ENCODE data around the gene WDR70. TPM values are rescaled to one million over a fixed set of nuclear protein-coding genes. Genes with fewer than 3 reads are reported as not detected.
"Not testable (repeated sequence)": the region's sequence is repeated elsewhere in the genome, so short reads cannot be mapped to it uniquely, and the experiment has no call there.

The WDR70 gene
- total RNA-seq, 1 experiment from 2014 or later = 28.4 TPM

DNA sequence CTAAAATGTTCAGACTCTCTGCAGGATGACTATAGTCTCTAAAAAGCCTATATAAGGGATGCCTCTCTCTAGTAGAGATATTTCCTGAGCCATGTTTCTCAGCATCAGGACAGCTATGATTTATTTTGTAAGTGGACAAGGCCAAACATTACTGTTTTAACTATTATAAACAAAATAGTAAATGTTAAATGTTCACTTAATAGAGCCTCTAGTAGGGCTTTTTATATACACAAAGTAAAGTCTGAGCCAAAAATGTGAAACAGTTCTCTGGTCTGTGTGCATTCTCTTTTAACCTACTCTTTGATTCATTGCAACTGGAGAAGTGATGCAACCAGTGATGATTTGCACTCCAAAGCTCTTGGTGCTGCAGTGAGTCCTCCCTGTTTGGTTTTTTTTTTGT lies 240.2 kb downstream of the WDR70 start:
- H3K27ac ChIP-seq = no peak overlapping the region
- H3K36me3 ChIP-seq = no peaks in the 10 kb centered on the region
- H3K4me3 ChIP-seq = no peak overlapping the region

DNA sequence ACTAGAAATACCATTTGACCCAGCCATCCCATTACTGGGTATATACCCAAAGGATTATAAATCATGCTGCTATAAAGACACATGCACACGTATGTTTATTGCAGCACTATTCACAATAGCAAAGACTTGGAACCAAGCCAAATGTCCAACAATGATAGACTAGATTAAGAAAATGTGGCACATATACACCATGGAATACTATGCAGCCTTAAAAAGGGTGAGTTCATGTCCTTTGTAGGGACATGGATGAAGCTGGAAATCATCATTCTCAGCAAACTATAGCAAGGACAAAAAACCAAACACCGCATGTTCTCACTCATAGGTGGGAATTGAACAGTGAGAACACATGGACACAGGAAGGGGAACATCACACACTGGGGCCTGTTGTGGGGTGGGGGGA lies 243.2 kb downstream of the WDR70 start:
- not testable (repeated sequence) for DNase-seq (ENCODE audit: low read depth in 1 of 2, low spot score in 2 of 2); H3K27ac ChIP-seq; H3K36me3 ChIP-seq; H3K27me3 ChIP-seq (replicated peaks); H3K4me3 ChIP-seq; H3K9me3 ChIP-seq (replicated peaks); H3K4me1 ChIP-seq (replicated peaks)

More for the DNA sequence above, 240.2 kb downstream of the WDR70 start:
- no peak for DNase-seq (ENCODE audit: low read depth in 1 of 2, low spot score in 2 of 2)
- no peaks in the 10 kb centered on the region for H3K27me3 ChIP-seq (replicated peaks)
- H3K9me3 ChIP-seq (replicated peaks) = no peaks in the 10 kb centered on the region
- H3K4me1 ChIP-seq (replicated peaks) = peaks cover 16% of the 10 kb centered on the region

DNA sequence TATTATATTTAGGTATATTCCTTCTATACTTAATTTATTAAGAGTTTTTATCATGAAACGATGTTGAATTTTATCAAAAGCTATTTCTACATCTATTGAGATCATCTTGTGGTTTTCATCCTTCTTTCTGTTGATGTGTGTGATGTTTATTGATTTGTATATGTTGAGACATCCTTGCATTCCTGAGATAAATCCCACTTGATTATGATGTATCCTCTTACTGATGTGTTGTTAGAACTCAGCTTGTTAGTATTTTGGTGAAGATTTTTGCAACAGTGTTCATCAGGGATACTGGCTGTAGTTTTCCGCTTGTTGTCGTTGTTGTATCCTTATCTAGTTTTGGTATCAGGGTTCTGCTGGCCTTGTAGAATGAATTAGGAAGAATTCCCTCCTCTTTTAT lies 247.1 kb downstream of the WDR70 start:
- Histone ChIP-seq H3K4me1 (replicated peaks) (no peaks in the 10 kb centered on the region), H3K9me3 (replicated peaks) (no peaks in the 10 kb centered on the region), H3K4me3 (no peak overlapping the region), H3K36me3 (no peaks in the 10 kb centered on the region), H3K27ac (no peak overlapping the region), H3K27me3 (replicated peaks) (no peaks in the 10 kb centered on the region)
- no peak for DNase-seq (ENCODE audit: low read depth in 1 of 2, low spot score in 2 of 2)

DNA sequence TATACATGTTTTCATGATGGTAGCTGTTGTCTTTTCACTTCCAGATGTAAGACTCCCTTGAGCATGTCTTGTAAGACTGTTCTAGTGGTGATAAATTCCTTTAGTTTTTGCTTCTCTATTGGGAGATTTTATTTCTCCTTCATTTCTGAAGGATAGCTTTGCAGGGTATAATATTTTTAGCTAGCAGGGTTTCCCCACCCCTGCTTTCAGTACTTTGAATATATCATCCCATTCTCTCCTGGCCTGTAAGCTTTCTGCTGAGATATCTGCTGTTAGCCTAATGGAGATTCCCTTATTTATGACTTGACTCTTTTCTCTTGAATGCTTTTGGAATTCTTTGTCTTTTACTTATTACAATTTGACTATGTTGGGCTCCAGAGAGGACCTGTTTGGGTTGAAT lies 249.8 kb downstream of the WDR70 start:
- Histone ChIP-seq H3K4me1 (replicated peaks) (no peaks in the 10 kb centered on the region), H3K27me3 (replicated peaks) (no peaks in the 10 kb centered on the region), H3K27ac (no peak overlapping the region), H3K36me3 (no peaks in the 10 kb centered on the region), H3K9me3 (replicated peaks) (no peaks in the 10 kb centered on the region), H3K4me3 (no peak overlapping the region)
- DNase-seq (ENCODE audit: low read depth in 1 of 2, low spot score in 2 of 2) = no peak

DNA sequence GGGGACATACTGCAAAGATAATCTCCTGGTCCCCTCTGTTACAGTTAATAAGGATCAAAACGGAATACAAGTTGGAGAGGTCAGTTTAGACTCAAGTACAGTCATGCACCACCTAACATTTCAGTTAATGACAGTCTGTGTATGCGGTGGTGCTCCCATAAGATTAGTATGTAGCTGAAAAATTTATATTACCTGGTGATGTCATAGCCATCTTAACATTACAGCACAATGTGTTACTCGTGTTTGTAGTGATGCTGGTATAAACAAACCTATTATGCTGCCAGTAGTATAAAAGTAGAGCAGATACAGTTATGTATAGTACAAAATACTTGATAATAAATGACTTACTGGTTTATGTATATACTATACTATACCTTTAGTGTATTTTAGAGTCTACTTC lies 252.8 kb downstream of the WDR70 start:
- H3K27me3 ChIP-seq (replicated peaks) = no peaks in the 10 kb centered on the region
- H3K9me3 ChIP-seq (replicated peaks) = no peaks in the 10 kb centered on the region
- no peak overlapping the region for H3K4me3 ChIP-seq
- no peaks in the 10 kb centered on the region for H3K4me1 ChIP-seq (replicated peaks)
- H3K36me3 ChIP-seq = no peaks in the 10 kb centered on the region
- no peak for DNase-seq (ENCODE audit: low read depth in 1 of 2, low spot score in 2 of 2)
- no peak overlapping the region for H3K27ac ChIP-seq

DNA sequence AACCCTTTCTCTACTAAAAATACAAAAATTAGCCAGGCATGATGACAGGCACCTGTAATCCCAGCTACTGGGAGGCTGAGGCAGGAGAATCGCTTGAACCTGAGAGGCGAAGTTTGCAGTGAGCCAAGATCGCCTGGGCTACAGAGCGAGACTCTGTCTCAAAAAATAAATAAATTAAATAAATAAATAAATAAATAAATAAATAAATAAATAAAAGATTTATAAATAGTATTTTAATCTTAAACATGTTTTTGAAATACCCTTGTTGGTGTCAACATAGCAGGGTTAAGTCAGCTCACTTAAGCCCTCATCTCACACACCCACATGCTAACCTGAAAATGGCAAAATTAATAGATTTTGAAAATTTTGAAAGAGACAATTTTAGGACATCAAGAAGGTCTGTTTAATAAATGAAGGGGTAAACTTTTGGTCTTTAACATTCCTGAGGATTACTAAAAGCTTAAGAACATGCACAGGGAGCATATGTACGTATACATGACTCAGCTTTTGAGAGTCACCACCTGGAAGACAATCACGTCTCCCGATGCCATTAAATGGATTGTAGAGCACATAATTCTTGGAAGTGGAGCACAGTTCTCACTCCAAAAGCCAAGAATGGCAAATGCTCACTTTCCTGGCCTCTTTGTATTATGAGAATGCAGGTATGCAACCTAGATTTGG lies 258.2 kb downstream of the WDR70 start:
- Histone ChIP-seq H3K4me1 (replicated peaks) (peaks cover 22% of the 10 kb centered on the region), H3K27ac (no peak overlapping the region)
- no peak for DNase-seq (ENCODE audit: low read depth in 1 of 2, low spot score in 2 of 2)

DNA sequence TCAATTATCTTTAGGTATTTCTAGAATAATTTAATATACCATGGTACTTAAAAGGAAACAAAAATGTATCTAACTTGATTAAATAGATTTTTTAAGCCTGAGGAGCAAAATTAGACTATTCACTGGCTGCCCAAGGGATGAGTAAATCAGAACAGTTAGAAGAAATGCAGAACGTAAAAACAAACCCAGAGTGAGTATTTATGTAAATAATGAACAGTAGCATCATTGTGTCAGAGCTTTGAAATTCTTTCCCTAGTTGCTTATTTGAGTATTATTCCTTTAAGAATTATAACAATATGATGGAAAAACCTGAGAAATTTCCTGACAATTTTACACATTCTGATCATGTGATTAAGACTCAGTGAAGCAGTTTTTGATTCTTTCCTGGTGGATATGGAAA lies 259.8 kb downstream of the WDR70 start:
- H3K9me3 ChIP-seq (replicated peaks) = no peaks in the 10 kb centered on the region
- H3K4me1 ChIP-seq (replicated peaks) = peaks cover 22% of the 10 kb centered on the region
- no peaks in the 10 kb centered on the region for H3K36me3 ChIP-seq
- peak overlapping the region; percentile 43 for H3K27ac ChIP-seq
- peak in 1 of 2 experiments; percentile 51 for DNase-seq (ENCODE audit: low read depth in 1 of 2, low spot score in 2 of 2)
- H3K27me3 ChIP-seq (replicated peaks) = no peaks in the 10 kb centered on the region
- no peak overlapping the region for H3K4me3 ChIP-seq

More for the DNA sequence above, 258.2 kb downstream of the WDR70 start:
- H3K36me3 ChIP-seq = no peaks in the 10 kb centered on the region
- no peaks in the 10 kb centered on the region for H3K9me3 ChIP-seq (replicated peaks)
- no peak overlapping the region for H3K4me3 ChIP-seq
- no peaks in the 10 kb centered on the region for H3K27me3 ChIP-seq (replicated peaks)

DNA sequence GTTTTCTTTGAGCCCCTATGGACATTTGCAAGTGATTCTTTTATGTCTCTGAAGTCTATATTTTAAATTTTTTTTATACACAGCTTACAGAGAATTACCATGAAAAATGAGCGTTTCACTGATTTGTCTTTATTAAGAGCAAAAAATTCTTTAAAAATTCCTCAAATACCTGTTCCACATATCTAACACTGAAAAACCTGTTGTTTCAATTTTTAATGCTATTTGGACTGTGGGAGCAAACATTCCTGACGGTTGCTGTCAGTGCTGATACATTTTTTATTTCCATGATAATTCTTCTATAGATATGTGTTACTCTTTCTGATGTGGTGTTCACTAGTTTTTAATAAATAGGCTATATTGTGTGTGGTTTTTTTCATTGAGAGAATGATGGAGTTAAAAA lies 261.0 kb downstream of the WDR70 start:
- H3K27me3 ChIP-seq (replicated peaks) = no peaks in the 10 kb centered on the region
- H3K9me3 ChIP-seq (replicated peaks) = no peaks in the 10 kb centered on the region
- DNase-seq (ENCODE audit: low read depth in 1 of 2, low spot score in 2 of 2) = no peak
- no peak overlapping the region for H3K27ac ChIP-seq
- H3K4me3 ChIP-seq = no peak overlapping the region
- H3K4me1 ChIP-seq (replicated peaks) = peaks cover 22% of the 10 kb centered on the region
- H3K36me3 ChIP-seq = no peaks in the 10 kb centered on the region

DNA sequence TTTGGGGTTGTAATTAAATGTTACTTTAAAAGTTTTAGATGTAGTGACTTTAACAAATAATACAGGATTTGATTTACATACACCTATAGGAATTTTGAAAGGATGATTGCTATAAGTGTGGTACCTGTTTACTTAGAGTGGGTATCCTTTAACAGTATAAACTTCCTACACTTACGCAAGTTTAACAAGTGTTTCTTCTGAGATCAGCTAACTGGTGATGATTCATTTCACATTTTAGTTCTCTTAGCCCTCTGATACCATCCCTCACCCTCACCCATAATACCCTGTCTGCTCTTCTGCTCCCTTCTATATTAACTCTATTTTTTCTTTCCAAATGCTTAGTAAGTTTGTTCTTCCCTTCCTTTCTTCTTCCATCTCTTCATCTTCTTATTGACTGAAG lies 262.8 kb downstream of the WDR70 start:
- Histone ChIP-seq H3K4me1 (replicated peaks) (peaks cover 22% of the 10 kb centered on the region), H3K27me3 (replicated peaks) (no peaks in the 10 kb centered on the region), H3K9me3 (replicated peaks) (no peaks in the 10 kb centered on the region), H3K36me3 (no peaks in the 10 kb centered on the region), H3K27ac (no peak overlapping the region), H3K4me3 (no peak overlapping the region)
- no peak for DNase-seq (ENCODE audit: low read depth in 1 of 2, low spot score in 2 of 2)

DNA sequence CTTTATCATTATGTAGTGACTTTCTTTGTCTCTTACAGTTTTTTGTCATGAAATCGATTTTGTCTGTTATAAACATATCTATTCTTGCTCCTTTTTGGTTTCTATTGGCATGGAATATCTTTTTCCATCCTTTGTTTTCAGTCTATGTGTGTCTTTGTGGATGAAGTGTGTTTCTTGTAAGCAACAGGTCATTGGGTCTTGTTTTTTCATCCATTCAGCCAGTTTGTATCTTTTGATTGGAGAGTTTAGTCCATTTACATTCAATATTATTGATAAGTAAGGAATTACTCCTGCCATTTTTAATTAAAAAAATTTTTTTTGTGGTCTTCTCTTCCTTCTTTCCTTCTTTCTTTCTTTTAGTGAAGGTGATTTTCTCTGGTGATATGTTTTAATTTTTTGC lies 266.6 kb downstream of the WDR70 start:
- no peaks in the 10 kb centered on the region for H3K4me1 ChIP-seq (replicated peaks)
- DNase-seq (ENCODE audit: low read depth in 1 of 2, low spot score in 2 of 2) = no peak
- H3K27ac ChIP-seq = no peak overlapping the region
- no peaks in the 10 kb centered on the region for H3K27me3 ChIP-seq (replicated peaks)
- H3K4me3 ChIP-seq = no peak overlapping the region
- H3K36me3 ChIP-seq = no peaks in the 10 kb centered on the region
- no peaks in the 10 kb centered on the region for H3K9me3 ChIP-seq (replicated peaks)

DNA sequence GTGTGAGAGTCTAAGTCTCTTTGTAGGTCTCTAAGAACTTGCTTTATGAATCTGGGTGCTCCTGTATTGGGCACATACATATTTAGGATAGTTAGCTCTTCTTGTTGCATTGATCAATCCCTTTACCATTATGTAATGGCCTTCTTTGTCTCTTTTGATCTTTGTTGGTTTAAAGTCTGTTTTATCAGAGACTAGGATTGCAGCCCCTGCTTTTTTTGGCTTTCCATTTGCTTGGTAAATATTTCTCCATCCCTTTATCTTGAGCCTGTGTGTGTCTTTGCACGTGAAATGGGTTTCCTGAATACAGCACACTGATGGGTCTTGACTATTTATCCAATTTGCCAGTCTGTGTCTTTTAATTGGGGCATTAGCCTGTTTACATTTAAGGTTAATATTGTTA lies 275.4 kb downstream of the WDR70 start:
- H3K27ac ChIP-seq; H3K36me3 ChIP-seq; H3K9me3 ChIP-seq (replicated peaks); H3K4me3 ChIP-seq; DNase-seq (ENCODE audit: low read depth in 1 of 2, low spot score in 2 of 2); H3K27me3 ChIP-seq (replicated peaks): not testable (repeated sequence)
- H3K4me1 ChIP-seq (replicated peaks) = peaks cover 11% of the 10 kb centered on the region

DNA sequence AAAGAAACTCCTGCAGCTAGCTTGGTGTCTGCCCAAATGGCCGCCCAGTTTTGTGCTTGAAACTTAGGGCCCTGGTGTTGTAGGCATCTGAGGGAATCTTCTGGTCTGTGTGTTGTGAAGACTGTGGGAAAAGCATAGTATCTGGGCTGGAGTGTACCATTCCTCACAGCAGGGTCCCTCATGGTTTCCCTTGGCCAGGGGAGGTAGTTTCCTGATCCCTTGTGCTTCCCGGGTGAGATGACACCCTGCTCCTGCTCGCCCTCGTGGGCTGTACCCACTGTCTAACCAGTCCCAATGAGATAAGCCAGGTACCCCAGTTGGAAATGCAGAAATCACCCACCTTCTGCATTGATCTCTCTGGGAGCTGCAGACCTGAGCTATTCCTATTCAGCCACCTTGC lies 277.9 kb downstream of the WDR70 start:
- no peak overlapping the region for H3K4me3 ChIP-seq
- DNase-seq (ENCODE audit: low read depth in 1 of 2, low spot score in 2 of 2) = no peak
- H3K36me3 ChIP-seq = no peaks in the 10 kb centered on the region
- H3K9me3 ChIP-seq (replicated peaks) = no peaks in the 10 kb centered on the region
- H3K27me3 ChIP-seq (replicated peaks) = no peaks in the 10 kb centered on the region
- H3K4me1 ChIP-seq (replicated peaks) = peaks cover 11% of the 10 kb centered on the region
- H3K27ac ChIP-seq = no peak overlapping the region

DNA sequence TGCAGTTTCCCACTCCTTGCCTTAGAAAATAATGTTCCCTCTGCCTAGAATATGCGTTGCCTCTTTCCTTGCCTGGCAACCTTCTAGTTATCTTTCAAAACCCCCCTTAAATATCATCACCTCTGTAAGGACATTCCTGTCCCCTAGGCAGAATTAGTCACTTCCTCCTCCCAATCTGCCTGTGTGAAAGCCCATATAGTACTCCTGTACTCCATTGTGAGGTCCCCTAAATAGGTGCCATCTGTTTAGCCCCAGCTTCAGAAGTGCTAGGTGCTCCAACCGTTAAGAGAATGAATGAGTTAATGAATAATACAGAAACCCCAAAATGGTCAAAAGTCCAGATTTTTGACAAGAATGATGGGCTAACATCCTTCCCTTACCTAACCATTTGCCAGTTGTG lies 279.3 kb downstream of the WDR70 start:
- no peaks in the 10 kb centered on the region for H3K27me3 ChIP-seq (replicated peaks)
- H3K27ac ChIP-seq = no peak overlapping the region
- H3K9me3 ChIP-seq (replicated peaks) = no peaks in the 10 kb centered on the region
- DNase-seq (ENCODE audit: low read depth in 1 of 2, low spot score in 2 of 2) = peak in 1 of 2 experiments; percentile 15
- H3K4me3 ChIP-seq = no peak overlapping the region
- H3K4me1 ChIP-seq (replicated peaks) = peaks cover 11% of the 10 kb centered on the region
- no peaks in the 10 kb centered on the region for H3K36me3 ChIP-seq

DNA sequence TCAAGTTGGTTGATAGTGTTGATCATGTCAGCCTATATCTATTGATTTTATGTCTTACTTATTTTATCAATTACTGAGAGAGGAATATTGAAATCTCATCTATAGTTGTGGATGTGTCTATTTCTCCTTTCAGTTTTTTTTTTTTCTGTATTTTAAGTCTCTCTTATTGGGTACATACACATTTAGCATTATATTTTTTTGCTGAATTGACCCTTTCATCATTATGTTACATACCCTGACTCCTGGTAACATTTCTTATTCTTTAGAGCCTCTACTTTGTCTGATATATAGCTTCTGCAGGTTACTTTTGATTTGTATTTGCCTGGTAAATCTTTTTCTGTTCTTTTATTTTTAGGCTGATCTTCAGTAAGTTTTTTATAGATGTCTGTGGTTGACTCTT lies 281.2 kb downstream of the WDR70 start:
- H3K27ac ChIP-seq = no peak overlapping the region
- peaks cover 11% of the 10 kb centered on the region for H3K4me1 ChIP-seq (replicated peaks)
- no peaks in the 10 kb centered on the region for H3K27me3 ChIP-seq (replicated peaks)
- no peak overlapping the region for H3K4me3 ChIP-seq
- H3K36me3 ChIP-seq = no peaks in the 10 kb centered on the region
- no peak for DNase-seq (ENCODE audit: low read depth in 1 of 2, low spot score in 2 of 2)
- H3K9me3 ChIP-seq (replicated peaks) = no peaks in the 10 kb centered on the region

All from SJSA1 (cell line).